Adipocyte (in vitro differentiated cells): ENCODE data around the gene CIB4.

ENCODE experiments used
- DNase-seq: peaks from one replicate; pipeline ENCODE4 v3.0.0-alpha.2; 2015; ENCODE audit warnings: low read depth
- H3K27me3 ChIP-seq: replicated peaks from 2 replicates; pipeline ENCODE4 v1.7.0; 2013; ENCODE audit warnings: mild to moderate bottlenecking, low read length, moderate library complexity; ENCODE audit not compliant: control insufficient read depth, insufficient read depth
- H3K36me3 ChIP-seq: 2 replicates; pipeline ENCODE4 v1.7.0; 2013; ENCODE audit warnings: low read length, mild to moderate bottlenecking, moderate library complexity; ENCODE audit not compliant: control insufficient read depth, insufficient read depth, severe bottlenecking
- H3K4me1 ChIP-seq: 2 replicates; pipeline ENCODE4 v1.7.0; 2013; ENCODE audit warnings: mild to moderate bottlenecking, low read length, moderate library complexity; ENCODE audit not compliant: control insufficient read depth, insufficient read depth
- H3K4me3 ChIP-seq: 2 replicates; pipeline ENCODE4 v1.7.0; 2013; ENCODE audit warnings: mild to moderate bottlenecking, low read length, moderate library complexity
- H3K9ac ChIP-seq: 2 replicates; pipeline ENCODE4 v1.7.0; 2013; ENCODE audit warnings: mild to moderate bottlenecking, low read length, moderate library complexity
- H3K9me3 ChIP-seq: 2 replicates; pipeline ENCODE4 v1.7.0; 2013; ENCODE audit warnings: mild to moderate bottlenecking, low read length, moderate library complexity; ENCODE audit not compliant: control insufficient read depth

Gene CIB4

GRCh38 chr2:26618611-26619010, 22.6 kb downstream of the CIB4 start:
- no peak overlapping the region for H3K4me3 ChIP-seq
- H3K9me3 ChIP-seq = peaks cover 8% of the 10 kb centered on the region
- H3K36me3 ChIP-seq = no peaks in the 10 kb centered on the region
- peaks cover 58% of the 10 kb centered on the region for H3K27me3 ChIP-seq
- DNase-seq = no peak
- H3K4me1 ChIP-seq = peaks cover 9% of the 10 kb centered on the region
- H3K9ac ChIP-seq = no peak overlapping the region

GRCh38 chr2:26617588-26618083, 23.5 kb downstream of the CIB4 start:
- Histone ChIP-seq H3K4me3 (no peak overlapping the region), H3K4me1 (peaks cover 13% of the 10 kb centered on the region), H3K9ac (no peak overlapping the region), H3K9me3 (peaks cover 8% of the 10 kb centered on the region), H3K36me3 (no peaks in the 10 kb centered on the region), H3K27me3 (peaks cover 58% of the 10 kb centered on the region)
- DNase-seq = no peak

GRCh38 chr2:26616706-26617587, 24.2 kb downstream of the CIB4 start:
- Histone ChIP-seq H3K36me3 (no peaks in the 10 kb centered on the region), H3K9ac (no peak overlapping the region), H3K9me3 (peaks cover 8% of the 10 kb centered on the region), H3K27me3 (peaks cover 58% of the 10 kb centered on the region), H3K4me3 (no peak overlapping the region), H3K4me1 (peaks cover 13% of the 10 kb centered on the region)
- no peak for DNase-seq

GRCh38 chr2:26615860-26616705, 25.1 kb downstream of the CIB4 start:
- peaks cover 1% of the 10 kb centered on the region for H3K9me3 ChIP-seq
- no peaks in the 10 kb centered on the region for H3K36me3 ChIP-seq
- no peak for DNase-seq
- H3K4me3 ChIP-seq = no peak overlapping the region
- peaks cover 13% of the 10 kb centered on the region for H3K4me1 ChIP-seq
- no peak overlapping the region for H3K9ac ChIP-seq
- H3K27me3 ChIP-seq = peaks cover 58% of the 10 kb centered on the region

GRCh38 chr2:26615336-26615859, 25.8 kb downstream of the CIB4 start:
- H3K27me3 ChIP-seq = peaks cover 53% of the 10 kb centered on the region
- H3K4me3 ChIP-seq = no peak overlapping the region
- no peaks in the 10 kb centered on the region for H3K36me3 ChIP-seq
- H3K9me3 ChIP-seq = no peaks in the 10 kb centered on the region
- no peak overlapping the region for H3K9ac ChIP-seq
- no peak for DNase-seq
- H3K4me1 ChIP-seq = peaks cover 13% of the 10 kb centered on the region

- H3K36me3 ChIP-seq = no peaks in the 10 kb centered on the region
- no peak overlapping the region for H3K4me3 ChIP-seq
- no peak overlapping the region for H3K9ac ChIP-seq
- no peak for DNase-seq
- no peaks in the 10 kb centered on the region for H3K9me3 ChIP-seq
- peaks cover 13% of the 10 kb centered on the region for H3K4me1 ChIP-seq
- peaks cover 44% of the 10 kb centered on the region for H3K27me3 ChIP-seq
These were observed 26.7 kb downstream of the CIB4 start for GRCh38 chr2:26614216-26615138.

- DNase-seq = no peak
- Histone ChIP-seq H3K36me3 (no peaks in the 10 kb centered on the region), H3K4me3 (no peak overlapping the region), H3K9me3 (no peaks in the 10 kb centered on the region), H3K9ac (no peak overlapping the region), H3K4me1 (peaks cover 13% of the 10 kb centered on the region), H3K27me3 (peaks cover 34% of the 10 kb centered on the region)
These were observed 27.6 kb downstream of the CIB4 start for GRCh38 chr2:26613241-26614215.

- H3K9me3 ChIP-seq = no peaks in the 10 kb centered on the region
- no peak overlapping the region for H3K4me3 ChIP-seq
- no peak for DNase-seq
- H3K9ac ChIP-seq = no peak overlapping the region
- H3K27me3 ChIP-seq = peaks cover 26% of the 10 kb centered on the region
- H3K4me1 ChIP-seq = peaks cover 13% of the 10 kb centered on the region
- H3K36me3 ChIP-seq = no peaks in the 10 kb centered on the region
These were observed 28.5 kb downstream of the CIB4 start for GRCh38 chr2:26612522-26613240.

GRCh38 chr2:26612034-26612433, 29.1 kb downstream of the CIB4 start:
- Histone ChIP-seq H3K4me3 (no peak overlapping the region), H3K27me3 (peaks cover 20% of the 10 kb centered on the region), H3K9ac (no peak overlapping the region), H3K36me3 (no peaks in the 10 kb centered on the region), H3K4me1 (peaks cover 13% of the 10 kb centered on the region), H3K9me3 (no peaks in the 10 kb centered on the region)
- no peak for DNase-seq
